Lung (tissue), 12 donors: ENCODE data around the gene SMARCAL1. TPM values are rescaled to one million over a fixed set of nuclear protein-coding genes. Genes with fewer than 3 reads are reported as not detected.

Experiments used
- ATAC-seq: fragments of 200-7000 bp; cut with Tn5 transposase; one replicate; pipeline ENCODE4 v1.9.1; 2020; ENCODE audit warnings: moderate number of reproducible peaks; ENCODE audit not compliant: insufficient read depth, low FRiP score
- DNase-seq, 3 donors: peaks; one replicate each; pipeline ENCODE4 v3.0.0-alpha.2; 2013 to 2017
- H3K27ac ChIP-seq, 2 donors: one replicate each; pipeline ENCODE4 v1.5.1; 2013; ENCODE audit warnings: mild to moderate bottlenecking in 2 of 2, moderate library complexity in 2 of 2, control low read depth in 1 of 2, inconsistent platforms in 1 of 2, low read depth in 1 of 2, low read length in 1 of 2
- H3K27me3 ChIP-seq, 3 donors: one replicate each; pipeline ENCODE4 v1.5.1; 2013; ENCODE audit warnings: low read length in 2 of 3; ENCODE audit not compliant: control insufficient read depth in 3 of 3, insufficient read depth in 3 of 3
- H3K36me3 ChIP-seq, 4 donors: one replicate each; pipeline ENCODE4 v1.5.1; 2013; ENCODE audit warnings: low read length in 4 of 4, mild to moderate bottlenecking in 1 of 4, moderate library complexity in 1 of 4; ENCODE audit not compliant: control insufficient read depth in 4 of 4, insufficient read depth in 4 of 4
- H3K4me1 ChIP-seq, 5 donors: one replicate each; pipeline ENCODE4 v1.5.1; 2013; ENCODE audit warnings: low read length in 5 of 5, mild to moderate bottlenecking in 2 of 5, moderate library complexity in 1 of 5; ENCODE audit not compliant: control insufficient read depth in 5 of 5, insufficient read depth in 5 of 5
- H3K4me3 ChIP-seq: one replicate; pipeline ENCODE4 v1.5.1; 2013; ENCODE audit warnings: mild to moderate bottlenecking, control low read depth, moderate library complexity
- H3K9ac ChIP-seq, 2 donors: one replicate each; pipeline ENCODE4 v1.5.1; 2013; ENCODE audit warnings: low read length in 2 of 2, control low read depth in 1 of 2; ENCODE audit not compliant: insufficient read depth in 1 of 2
- H3K9me3 ChIP-seq, 4 donors: one replicate each; pipeline ENCODE4 v1.5.1; 2013; ENCODE audit warnings: low read length in 3 of 4, mild to moderate bottlenecking in 1 of 4, moderate library complexity in 1 of 4; ENCODE audit not compliant: control insufficient read depth in 4 of 4, insufficient read depth in 3 of 4
- WGBS, 2 donors: extraction: QIAGEN DNeasy Blood & Tissue Kit; methylation state at CpG; one replicate each; pipeline ENCODE4 v1.1.7; 2013; 5-methylcytosine and 5-hydroxymethylcytosine counted together
- polyA plus RNA-seq, 2 donors: library from polyadenylated mRNA; stranded (reverse); fragments of 200-250 nt; gene quantifications; one replicate each; pipeline ENCODE4 v1.2.1, GENCODE V29; 2013
- total RNA-seq, 2 donors: library from RNA; depleted of rRNA in 1 of 2; stranded (reverse); fragments of >200 nt in 1 of 2; gene quantifications; one replicate each; pipeline ENCODE4 v1.2.1, GENCODE V29; 2014 to 2021
- TF ChIP-seq, protein P1 (sequence below): IDR thresholded peaks from 2 replicates; pipeline ENCODE4 v1.5.1; 2012; ENCODE audit warnings: mild to moderate bottlenecking; ENCODE audit errors: control extremely low read depth, extremely low read depth
- donor health status: control.
- donor health status: control.
- donor health status: Bipolar disorder and iron deficiency.
- donor health status: healthy.
- donor health status: DM: yes; HTN: yes; CAD: no.

The SMARCAL1 gene
- total and polyA plus RNA-seq, 4 donors, result 5.2 to 28.6 (median 13.5) TPM

- Histone ChIP-seq H3K27ac (no peak overlapping the region), H3K4me1 (peaks cover 0 to 17% (median 10%) of the 10 kb centered on the region in 5 donors), H3K27me3 (no peaks in the 10 kb centered on the region), H3K9me3 (no peaks in the 10 kb centered on the region), H3K9ac (no peak overlapping the region), H3K4me3 (no peak overlapping the region), H3K36me3 (peaks cover 19 to 47% (median 45%) of the 10 kb centered on the region in 4 donors)
- 63 to 81% methylated on average over 5 of the region's 5 CpGs for WGBS, 2 donors
- TF ChIP-seq, protein P1, sequence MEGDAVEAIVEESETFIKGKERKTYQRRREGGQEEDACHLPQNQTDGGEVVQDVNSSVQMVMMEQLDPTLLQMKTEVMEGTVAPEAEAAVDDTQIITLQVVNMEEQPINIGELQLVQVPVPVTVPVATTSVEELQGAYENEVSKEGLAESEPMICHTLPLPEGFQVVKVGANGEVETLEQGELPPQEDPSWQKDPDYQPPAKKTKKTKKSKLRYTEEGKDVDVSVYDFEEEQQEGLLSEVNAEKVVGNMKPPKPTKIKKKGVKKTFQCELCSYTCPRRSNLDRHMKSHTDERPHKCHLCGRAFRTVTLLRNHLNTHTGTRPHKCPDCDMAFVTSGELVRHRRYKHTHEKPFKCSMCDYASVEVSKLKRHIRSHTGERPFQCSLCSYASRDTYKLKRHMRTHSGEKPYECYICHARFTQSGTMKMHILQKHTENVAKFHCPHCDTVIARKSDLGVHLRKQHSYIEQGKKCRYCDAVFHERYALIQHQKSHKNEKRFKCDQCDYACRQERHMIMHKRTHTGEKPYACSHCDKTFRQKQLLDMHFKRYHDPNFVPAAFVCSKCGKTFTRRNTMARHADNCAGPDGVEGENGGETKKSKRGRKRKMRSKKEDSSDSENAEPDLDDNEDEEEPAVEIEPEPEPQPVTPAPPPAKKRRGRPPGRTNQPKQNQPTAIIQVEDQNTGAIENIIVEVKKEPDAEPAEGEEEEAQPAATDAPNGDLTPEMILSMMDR, result no peak
- ATAC-seq (no peak), DNase-seq (no peak)
Measured at GRCh38 chr2:216503697-216504375, 91.6 kb downstream of the SMARCAL1 start.

- no peak for ATAC-seq
Measured at GRCh38 chr2:216504376-216504762, 92.1 kb downstream of the SMARCAL1 start.

GRCh38 chr2:216505133-216506106 lies 93.1 kb downstream of the SMARCAL1 start:
- 94 to 97% methylated on average over 15 of the region's 15 CpGs for WGBS, 2 donors
- Histone ChIP-seq H3K9ac (no peak overlapping the region), H3K4me1 (peaks cover 0 to 8% (median 1%) of the 10 kb centered on the region in 5 donors), H3K36me3 (peaks cover 17 to 40% (median 31%) of the 10 kb centered on the region in 4 donors), H3K27ac (no peak overlapping the region), H3K27me3 (no peaks in the 10 kb centered on the region), H3K9me3 (no peaks in the 10 kb centered on the region), H3K4me3 (no peak overlapping the region)
- ATAC-seq (no peak), DNase-seq (no peak)
- TF ChIP-seq, protein P1, result no peak

More at GRCh38 chr2:216504376-216504762, 92.1 kb downstream of the SMARCAL1 start:
- TF ChIP-seq, protein P1, result no peak
- no peaks in the 10 kb centered on the region for H3K9me3 ChIP-seq
- peaks cover 0 to 17% (median 10%) of the 10 kb centered on the region in 5 donors for H3K4me1 ChIP-seq
- no peak overlapping the region for H3K27ac ChIP-seq
- no peaks in the 10 kb centered on the region for H3K27me3 ChIP-seq
- peaks cover 19 to 46% (median 42%) of the 10 kb centered on the region in 4 donors for H3K36me3 ChIP-seq
- no peak overlapping the region for H3K4me3 ChIP-seq
- 72 to 90% methylated on average over 1 of the region's 1 CpG for WGBS, 2 donors
- no peak overlapping the region for H3K9ac ChIP-seq
- no peak for DNase-seq
